PC-9 (cell line): ENCODE results near the gene C12orf60.

ENCODE experiments used
- CTCF ChIP-seq: fragments of 200-600 bp; sonication (generic); conservative IDR thresholded peaks from 2 replicates; pipeline ENCODE4 v1.6.1; 2017; ENCODE audit warnings: mixed run types, antibody characterized with exemption, mild to moderate bottlenecking, moderate library complexity
- EZH2 ChIP-seq: fragments of 200-600 bp; sonication (generic); IDR thresholded peaks from 2 replicates; pipeline ENCODE4 v1.8.0; 2017; ENCODE audit warnings: antibody characterized with exemption, low read depth

DNA sequence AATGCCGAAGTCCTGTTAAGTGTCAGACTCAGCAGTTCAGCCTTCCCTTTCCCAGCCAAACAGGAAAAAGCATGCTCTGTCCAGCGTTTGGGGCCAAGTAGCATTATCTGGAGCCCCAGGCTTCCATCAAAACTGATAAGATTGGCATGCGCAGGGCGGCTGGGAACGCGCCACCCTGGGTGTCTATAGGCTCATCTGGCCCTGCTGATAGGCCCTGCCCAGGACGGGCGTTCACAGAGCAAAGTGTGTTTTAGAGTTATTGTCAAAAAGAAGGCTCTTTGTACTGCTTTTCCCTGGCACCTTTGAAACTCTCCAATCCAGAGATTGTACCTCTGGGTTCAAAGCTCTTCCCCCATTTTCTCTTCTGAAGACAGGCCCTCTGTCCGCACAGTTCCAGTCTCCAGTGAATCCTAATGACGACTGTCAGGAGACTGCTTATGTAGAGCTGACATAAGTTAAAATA lies 40.0 kb downstream of the C12orf60 start, which contains the start of gene ART4:
- TF ChIP-seq EZH2 (no peak), CTCF (no peak)
